NCI-H1694 (cell line): ENCODE results near the gene ARNT2.
"Not testable (repeated sequence)": the region's sequence is repeated elsewhere in the genome, so short reads cannot be mapped to it uniquely, and the experiment has no call there.

Source experiments
- DNase-seq: peaks from one replicate; lab custom pipeline; 2025; lab: John Stamatoyannopoulos, UW

ARNT2 gene

GRCh38 chr15:80620141-80620540 lies 216.0 kb downstream of the ARNT2 start:
- no peak for DNase-seq

- no peak for DNase-seq
Observed at GRCh38 chr15:80620931-80621330, 216.7 kb downstream of the ARNT2 start.

- DNase-seq, result no peak
Observed at GRCh38 chr15:80626643-80627120, 222.5 kb downstream of the ARNT2 start.

GRCh38 chr15:80629355-80629754 lies 225.2 kb downstream of the ARNT2 start:
- DNase-seq, result no peak

GRCh38 chr15:80630981-80631380 lies 226.8 kb downstream of the ARNT2 start:
- no peak for DNase-seq

- no peak for DNase-seq
Observed at GRCh38 chr15:80633221-80633620, 229.0 kb downstream of the ARNT2 start.

- DNase-seq, result peak; percentile 8
Observed at GRCh38 chr15:80635953-80636352, 231.8 kb downstream of the ARNT2 start.

- peak; percentile 6 for DNase-seq
Observed at GRCh38 chr15:80636675-80637074, 232.5 kb downstream of the ARNT2 start.

- DNase-seq, result no peak
Observed at GRCh38 chr15:80637747-80638146, 233.6 kb downstream of the ARNT2 start.

- DNase-seq, result no peak
Observed at GRCh38 chr15:80638553-80639167, 234.5 kb downstream of the ARNT2 start.

- DNase-seq, result no peak
Observed at GRCh38 chr15:80639168-80639555, 235.0 kb downstream of the ARNT2 start.

- DNase-seq, result no peak
Observed at GRCh38 chr15:80640531-80641121, 236.4 kb downstream of the ARNT2 start.

GRCh38 chr15:80641384-80641783 lies 237.2 kb downstream of the ARNT2 start:
- DNase-seq, result no peak

- no peak for DNase-seq
Observed at GRCh38 chr15:80643431-80643951, 239.3 kb downstream of the ARNT2 start.

GRCh38 chr15:80645494-80646065 lies 241.4 kb downstream of the ARNT2 start:
- DNase-seq, result no peak

- DNase-seq, result not testable (repeated sequence)
Observed at GRCh38 chr15:80647424-80647823, 243.2 kb downstream of the ARNT2 start.
